Measurements from ENCODE around the gene GPATCH3. TPM values are rescaled to one million over a fixed set of nuclear protein-coding genes. Genes with fewer than 3 reads are reported as not detected.

The GPATCH3 gene
- polyA plus RNA-seq, 1 experiment: 6.5 TPM

DNA sequence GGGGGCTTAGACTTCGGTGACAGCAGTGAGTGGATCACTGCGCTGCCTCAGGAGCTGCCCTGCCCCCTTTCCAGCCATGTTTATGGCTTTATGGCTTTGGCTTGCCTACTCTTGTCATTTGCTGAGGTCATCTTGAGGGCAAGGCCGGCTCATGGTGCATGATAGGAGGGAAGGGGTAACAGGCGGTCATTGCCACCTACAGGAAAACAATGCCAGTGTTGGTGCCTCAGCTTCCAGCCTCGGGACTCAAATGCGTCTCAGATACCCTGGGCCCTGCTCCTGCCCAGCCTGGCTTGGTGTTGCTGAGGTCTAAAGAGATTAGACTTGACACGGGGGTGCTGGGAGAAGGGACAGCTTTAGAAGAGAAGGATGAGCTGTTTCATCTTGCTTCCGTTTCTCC is 45.5 kb upstream of the GPATCH3 start:
- H3K27ac ChIP-seq (ENCODE audit: low read depth, low read length): no peak overlapping the region
- no peaks in the 10 kb centered on the region for H3K9me3 ChIP-seq (ENCODE audit: control insufficient read depth, insufficient read depth, low read length)
- ChIA-PET CTCF (no interaction called here), POLR2A (no interaction called here)
- DNase-seq (ENCODE audit: low read depth, low spot score): no peak
- no peaks in the 10 kb centered on the region for H3K27me3 ChIP-seq (ENCODE audit: control insufficient read depth, insufficient read depth, low read length)
- TF ChIP-seq, protein P1, sequence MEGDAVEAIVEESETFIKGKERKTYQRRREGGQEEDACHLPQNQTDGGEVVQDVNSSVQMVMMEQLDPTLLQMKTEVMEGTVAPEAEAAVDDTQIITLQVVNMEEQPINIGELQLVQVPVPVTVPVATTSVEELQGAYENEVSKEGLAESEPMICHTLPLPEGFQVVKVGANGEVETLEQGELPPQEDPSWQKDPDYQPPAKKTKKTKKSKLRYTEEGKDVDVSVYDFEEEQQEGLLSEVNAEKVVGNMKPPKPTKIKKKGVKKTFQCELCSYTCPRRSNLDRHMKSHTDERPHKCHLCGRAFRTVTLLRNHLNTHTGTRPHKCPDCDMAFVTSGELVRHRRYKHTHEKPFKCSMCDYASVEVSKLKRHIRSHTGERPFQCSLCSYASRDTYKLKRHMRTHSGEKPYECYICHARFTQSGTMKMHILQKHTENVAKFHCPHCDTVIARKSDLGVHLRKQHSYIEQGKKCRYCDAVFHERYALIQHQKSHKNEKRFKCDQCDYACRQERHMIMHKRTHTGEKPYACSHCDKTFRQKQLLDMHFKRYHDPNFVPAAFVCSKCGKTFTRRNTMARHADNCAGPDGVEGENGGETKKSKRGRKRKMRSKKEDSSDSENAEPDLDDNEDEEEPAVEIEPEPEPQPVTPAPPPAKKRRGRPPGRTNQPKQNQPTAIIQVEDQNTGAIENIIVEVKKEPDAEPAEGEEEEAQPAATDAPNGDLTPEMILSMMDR (IDR thresholded peaks at IDR 0.05; ENCODE audit: low read depth, low read length): no peak
- H3K4me3 ChIP-seq (ENCODE audit: low read depth, low read length): no peak overlapping the region

DNA sequence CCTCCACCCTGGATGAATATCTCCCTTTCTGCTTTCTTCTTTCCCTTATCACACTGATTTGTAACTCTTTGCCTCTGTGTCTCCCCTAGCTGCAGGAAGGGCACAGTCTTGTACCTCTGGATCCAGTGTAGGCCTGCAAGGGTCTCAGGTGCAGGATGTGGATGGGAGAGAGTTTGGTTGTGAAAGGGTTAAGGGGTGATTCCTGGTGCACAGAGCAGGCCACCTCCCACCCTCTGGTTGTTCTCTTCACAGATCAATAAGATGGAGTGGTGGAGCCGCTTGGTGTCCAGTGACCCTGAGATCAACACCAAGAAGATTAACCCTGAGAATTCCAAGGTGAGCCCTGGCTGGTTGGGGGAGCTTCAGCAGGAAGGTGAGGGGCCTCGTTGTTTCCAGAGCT is 44.9 kb upstream of the GPATCH3 start:
- H3K4me3 ChIP-seq (ENCODE audit: low read depth, low read length): no peak overlapping the region
- POLR2A ChIA-PET: no interaction called here
- no peaks in the 10 kb centered on the region for H3K27me3 ChIP-seq (ENCODE audit: control insufficient read depth, insufficient read depth, low read length)
- CTCF ChIA-PET: no interaction called here
- TF ChIP-seq, protein P1 (IDR thresholded peaks at IDR 0.05; ENCODE audit: low read depth, low read length): no peak
- no peaks in the 10 kb centered on the region for H3K9me3 ChIP-seq (ENCODE audit: control insufficient read depth, insufficient read depth, low read length)
- no peak for DNase-seq (ENCODE audit: low read depth, low spot score)
- no peak overlapping the region for H3K27ac ChIP-seq (ENCODE audit: low read depth, low read length)

DNA sequence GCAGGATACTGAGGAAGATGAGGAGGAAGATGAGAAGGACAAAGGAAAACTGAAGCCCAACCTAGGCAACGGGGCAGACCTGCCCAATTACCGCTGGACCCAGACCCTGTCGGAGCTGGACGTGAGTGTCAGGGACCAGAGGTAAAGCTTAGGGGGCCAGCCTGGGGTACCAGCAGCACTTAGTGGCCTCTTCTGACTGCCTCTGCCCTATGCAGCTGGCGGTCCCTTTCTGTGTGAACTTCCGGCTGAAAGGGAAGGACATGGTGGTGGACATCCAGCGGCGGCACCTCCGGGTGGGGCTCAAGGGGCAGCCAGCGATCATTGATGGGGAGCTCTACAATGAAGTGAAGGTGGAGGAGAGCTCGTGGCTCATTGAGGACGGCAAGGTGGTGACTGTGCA is 42.4 kb upstream of the GPATCH3 start:
- no peak overlapping the region for H3K27ac ChIP-seq (ENCODE audit: low read depth, low read length)
- TF ChIP-seq, protein P1 (IDR thresholded peaks at IDR 0.05; ENCODE audit: low read depth, low read length): no peak
- no peaks in the 10 kb centered on the region for H3K27me3 ChIP-seq (ENCODE audit: control insufficient read depth, insufficient read depth, low read length)
- no peaks in the 10 kb centered on the region for H3K9me3 ChIP-seq (ENCODE audit: control insufficient read depth, insufficient read depth, low read length)
- ChIA-PET POLR2A (no interaction called here), CTCF (interaction anchor here (0.6 kb wide), 2 partner anchors 24 to 70 kb away, joined by 3 read pairs; no protein-coding TSS in a partner anchor)
- no peak for DNase-seq (ENCODE audit: low read depth, low spot score)
- H3K4me3 ChIP-seq (ENCODE audit: low read depth, low read length): no peak overlapping the region

DNA sequence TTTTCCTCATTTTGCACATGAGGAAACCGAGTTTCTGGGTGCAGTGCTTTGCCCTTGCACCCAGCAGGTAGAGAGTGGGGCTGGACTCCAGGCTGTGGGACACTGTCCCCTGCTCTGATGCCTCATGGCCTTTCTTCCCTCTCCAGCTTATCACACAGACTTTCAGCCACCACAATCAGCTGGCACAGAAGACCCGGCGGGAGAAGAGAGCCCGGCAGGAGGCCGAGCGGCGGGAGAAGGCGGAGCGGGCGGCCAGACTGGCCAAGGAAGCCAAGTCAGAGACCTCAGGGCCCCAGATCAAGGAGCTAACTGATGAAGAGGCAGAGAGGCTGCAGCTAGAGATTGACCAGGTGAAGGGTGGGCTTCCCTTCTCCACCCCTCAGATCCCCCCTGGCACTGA is 41.0 kb upstream of the GPATCH3 start:
- no peaks in the 10 kb centered on the region for H3K9me3 ChIP-seq (ENCODE audit: control insufficient read depth, insufficient read depth, low read length)
- no peak for DNase-seq (ENCODE audit: low read depth, low spot score)
- H3K27me3 ChIP-seq (ENCODE audit: control insufficient read depth, insufficient read depth, low read length): no peaks in the 10 kb centered on the region
- H3K27ac ChIP-seq (ENCODE audit: low read depth, low read length): no peak overlapping the region
- CTCF ChIA-PET: interaction anchor here (0.6 kb wide), 1 partner anchor 120 kb away, joined by 4 read pairs; no protein-coding TSS in a partner anchor
- TF ChIP-seq, protein P1 (IDR thresholded peaks at IDR 0.05; ENCODE audit: low read depth, low read length): no peak
- no peak overlapping the region for H3K4me3 ChIP-seq (ENCODE audit: low read depth, low read length)
- POLR2A ChIA-PET: no interaction called here

DNA sequence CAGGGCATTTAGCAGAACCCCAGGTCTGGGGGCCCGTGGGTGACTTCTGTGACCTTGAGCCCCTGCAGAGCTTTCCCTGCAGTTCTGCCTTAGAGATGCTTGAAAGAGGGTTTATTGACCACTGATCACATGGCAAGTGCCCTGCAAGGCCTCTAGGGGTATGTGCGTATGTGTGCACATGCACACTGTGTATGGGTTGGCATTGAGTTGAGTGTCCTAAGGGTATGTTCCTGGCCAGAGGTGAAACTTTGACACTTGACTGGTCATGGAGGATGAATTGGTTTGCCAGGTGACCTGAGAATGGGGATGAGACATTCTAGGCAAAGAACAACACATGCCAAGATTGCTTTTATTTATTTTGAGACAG is 38.4 kb upstream of the GPATCH3 start:
- TF ChIP-seq, protein P1 (IDR thresholded peaks at IDR 0.05; ENCODE audit: low read depth, low read length): no peak
- POLR2A ChIA-PET: interaction anchor here (1.0 kb wide), 1 partner anchor 9 kb away, joined by 5 read pairs; no protein-coding TSS in a partner anchor

More for the DNA sequence above, 38.4 kb upstream of the GPATCH3 start:
- DNase-seq (ENCODE audit: low read depth, low spot score): no peak
- Histone ChIP-seq H3K9me3 (ENCODE audit: control insufficient read depth, insufficient read depth, low read length) (no peaks in the 10 kb centered on the region), H3K4me3 (ENCODE audit: low read depth, low read length) (no peak overlapping the region), H3K27ac (ENCODE audit: low read depth, low read length) (no peak overlapping the region), H3K27me3 (ENCODE audit: control insufficient read depth, insufficient read depth, low read length) (no peaks in the 10 kb centered on the region)
- CTCF ChIA-PET: interaction anchor here (0.8 kb wide), 1 partner anchor 20 kb away, joined by 3 read pairs; no protein-coding TSS in a partner anchor
